Effector memory CD4-positive, alpha-beta T cell (primary cell): ENCODE measurements around the gene SRSF10.

Source experiments
- DNase-seq, 3 donors: peaks; one replicate each; pipeline ENCODE4 v3.0.0-alpha.2; 2020
- H3K27ac ChIP-seq: 2 replicates; pipeline ENCODE4 v1.7.0; 2013; ENCODE audit warnings: mild to moderate bottlenecking, low read length, moderate library complexity; ENCODE audit not compliant: insufficient read depth, poor library complexity, severe bottlenecking
- H3K27me3 ChIP-seq: replicated peaks from 2 replicates; pipeline ENCODE4 v1.7.0; 2013; ENCODE audit warnings: mild to moderate bottlenecking, low read length; ENCODE audit not compliant: insufficient read depth, control insufficient read depth, poor library complexity, severe bottlenecking
- H3K36me3 ChIP-seq: 2 replicates; pipeline ENCODE4 v1.7.0; 2013; ENCODE audit warnings: mild to moderate bottlenecking, low read length, moderate library complexity; ENCODE audit not compliant: control insufficient read depth, insufficient read depth
- H3K4me1 ChIP-seq: 2 replicates; pipeline ENCODE4 v1.7.0; 2013; ENCODE audit warnings: low read length, mild to moderate bottlenecking; ENCODE audit not compliant: control insufficient read depth, insufficient read depth, poor library complexity, severe bottlenecking
- H3K4me3 ChIP-seq: 2 replicates; pipeline ENCODE4 v1.7.0; 2013; ENCODE audit warnings: low read length, low read depth, mild to moderate bottlenecking; ENCODE audit not compliant: insufficient read depth, poor library complexity, severe bottlenecking
- H3K9me3 ChIP-seq: 2 replicates; pipeline ENCODE4 v1.7.0; 2013; ENCODE audit warnings: mild to moderate bottlenecking, low read length, moderate library complexity; ENCODE audit not compliant: control insufficient read depth
- total RNA-seq, 3 donors: gene quantifications; one replicate each; lab custom pipeline; 2026; lab: John Stamatoyannopoulos, UW

SRSF10 gene
- 293 to 401 (median 307) reads per million in 3 donors for total RNA-seq

DNA sequence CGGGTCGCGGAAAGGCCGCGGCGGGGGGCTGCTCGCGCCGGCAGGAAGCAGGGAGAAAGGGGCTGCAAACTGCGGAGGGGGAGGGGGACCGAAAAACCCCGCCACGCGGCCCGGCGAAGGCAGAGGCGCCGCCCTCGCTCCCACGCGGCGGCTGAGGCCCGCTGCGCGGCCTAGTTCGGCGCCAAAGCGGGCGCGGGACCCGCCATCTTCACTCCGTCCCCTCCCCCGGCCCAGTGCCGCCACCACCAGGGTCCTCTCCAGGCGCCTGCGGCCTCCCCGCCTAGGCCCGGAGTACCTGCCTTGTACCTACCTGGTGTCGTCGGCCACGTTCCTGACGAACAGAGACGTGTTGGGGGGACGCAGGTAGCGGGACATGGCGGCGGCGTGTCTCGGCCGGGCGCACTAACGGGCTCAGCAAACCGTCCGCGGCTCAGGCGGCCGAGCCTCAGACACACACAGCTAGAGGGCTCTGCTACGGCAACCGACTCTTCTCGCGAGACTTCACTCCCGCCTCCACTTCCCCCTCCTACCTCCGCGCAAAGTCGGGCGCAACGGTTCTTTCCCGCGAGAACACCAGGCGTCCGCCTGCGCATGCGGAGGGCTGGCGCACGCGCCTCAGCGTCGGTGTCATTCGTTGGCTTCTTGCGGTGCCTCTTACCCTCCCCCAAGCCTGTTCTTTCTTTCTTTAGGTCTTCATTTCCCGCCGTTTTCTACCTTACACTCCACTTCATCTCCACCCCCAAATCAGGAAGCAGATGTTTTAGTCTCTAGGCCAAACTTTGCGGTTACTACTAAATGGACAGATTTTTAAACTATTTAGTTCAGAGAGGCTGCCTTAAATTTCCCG lies at the start of gene SRSF10:
Gene SRSF10, minus strand, starts transcription at position 447 of the 847 bp plus-strand sequence. Its CDS starts 72 bp downstream, at position 375.
- Histone ChIP-seq H3K36me3 (peaks cover 5% of the 10 kb centered on the region), H3K4me1 (peaks cover 36% of the 10 kb centered on the region), H3K27ac (peak within 1 kb of the TSS; percentile 99), H3K27me3 (no peaks in the 10 kb centered on the region), H3K9me3 (no peaks in the 10 kb centered on the region), H3K4me3 (peak within 1 kb of the TSS; percentile 94)
- DNase-seq = peak; percentile 95 to 98 (median 96)

DNA sequence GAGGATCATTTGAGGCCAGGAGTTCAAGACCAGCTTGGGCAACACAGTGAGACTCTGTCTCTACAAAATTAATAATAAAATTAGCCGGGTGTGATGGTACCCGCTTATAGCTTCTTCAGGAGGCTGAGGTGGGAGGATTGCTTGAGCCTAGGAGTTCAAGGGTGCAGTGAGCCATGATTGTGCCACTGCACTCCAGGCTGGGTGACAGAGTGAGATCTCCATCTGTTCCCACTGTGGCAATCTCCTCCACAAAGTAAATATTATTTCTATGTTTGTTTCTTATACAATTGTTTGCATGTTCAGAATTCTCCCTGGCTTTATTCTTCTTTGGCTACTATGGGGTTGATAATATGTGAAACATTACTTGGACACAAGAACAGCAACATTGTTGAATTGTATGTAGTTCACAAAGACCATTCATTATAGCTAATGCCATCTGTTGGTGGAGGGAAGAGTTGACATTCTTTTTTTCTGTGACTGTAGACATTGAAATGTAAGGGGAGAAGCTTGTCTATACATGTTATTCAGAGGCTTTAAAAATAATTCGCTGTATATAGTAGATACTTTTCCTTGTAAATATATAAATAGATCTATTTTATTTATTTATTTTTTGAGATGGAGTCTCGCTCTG lies 47.8 kb upstream of the SRSF10 start:
- DNase-seq = no peak
- no peaks in the 10 kb centered on the region for H3K36me3 ChIP-seq
- H3K27ac ChIP-seq = no peak overlapping the region
- H3K9me3 ChIP-seq = no peaks in the 10 kb centered on the region
- H3K27me3 ChIP-seq = no peaks in the 10 kb centered on the region
- H3K4me3 ChIP-seq = no peak overlapping the region
- H3K4me1 ChIP-seq = no peaks in the 10 kb centered on the region

- Histone ChIP-seq H3K4me3 (no peak overlapping the region), H3K9me3 (no peaks in the 10 kb centered on the region), H3K27me3 (no peaks in the 10 kb centered on the region), H3K36me3 (no peaks in the 10 kb centered on the region), H3K4me1 (no peaks in the 10 kb centered on the region), H3K27ac (no peak overlapping the region)
- no peak for DNase-seq
These were observed 42.6 kb upstream of the SRSF10 start for GRCh38 chr1:24022581-24023361.

- no peak for DNase-seq
- Histone ChIP-seq H3K9me3 (no peaks in the 10 kb centered on the region), H3K27me3 (no peaks in the 10 kb centered on the region), H3K4me1 (no peaks in the 10 kb centered on the region), H3K36me3 (no peaks in the 10 kb centered on the region), H3K4me3 (no peak overlapping the region), H3K27ac (no peak overlapping the region)
These were observed 41.5 kb upstream of the SRSF10 start for GRCh38 chr1:24021403-24022266.

DNA sequence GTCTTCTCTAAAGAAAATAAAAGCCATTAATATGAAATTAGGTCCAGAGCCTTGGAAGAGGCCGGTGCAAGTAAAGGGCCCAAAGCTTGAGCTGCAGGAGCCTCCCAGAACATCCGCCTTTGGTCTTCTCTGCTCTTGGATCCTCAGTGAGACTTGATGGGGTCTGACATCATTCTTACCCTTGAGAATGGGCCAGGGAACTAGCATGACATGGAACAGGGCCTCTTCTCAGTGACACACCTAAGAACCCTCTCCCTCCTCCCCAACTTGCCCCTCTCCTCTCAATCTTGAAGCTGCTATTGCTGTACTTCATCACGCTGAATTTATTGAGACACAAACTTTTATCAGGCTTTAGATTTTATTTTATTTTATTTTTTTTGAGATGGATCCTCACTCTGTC lies 40.3 kb upstream of the SRSF10 start:
- Histone ChIP-seq H3K27ac (no peak overlapping the region), H3K27me3 (no peaks in the 10 kb centered on the region), H3K4me1 (no peaks in the 10 kb centered on the region), H3K9me3 (no peaks in the 10 kb centered on the region), H3K36me3 (no peaks in the 10 kb centered on the region), H3K4me3 (no peak overlapping the region)
- DNase-seq = no peak

GRCh38 chr1:24020025-24020424 lies 39.9 kb upstream of the SRSF10 start:
- Histone ChIP-seq H3K9me3 (no peaks in the 10 kb centered on the region), H3K4me1 (no peaks in the 10 kb centered on the region), H3K36me3 (no peaks in the 10 kb centered on the region), H3K4me3 (no peak overlapping the region), H3K27ac (no peak overlapping the region), H3K27me3 (no peaks in the 10 kb centered on the region)
- no peak for DNase-seq

DNA sequence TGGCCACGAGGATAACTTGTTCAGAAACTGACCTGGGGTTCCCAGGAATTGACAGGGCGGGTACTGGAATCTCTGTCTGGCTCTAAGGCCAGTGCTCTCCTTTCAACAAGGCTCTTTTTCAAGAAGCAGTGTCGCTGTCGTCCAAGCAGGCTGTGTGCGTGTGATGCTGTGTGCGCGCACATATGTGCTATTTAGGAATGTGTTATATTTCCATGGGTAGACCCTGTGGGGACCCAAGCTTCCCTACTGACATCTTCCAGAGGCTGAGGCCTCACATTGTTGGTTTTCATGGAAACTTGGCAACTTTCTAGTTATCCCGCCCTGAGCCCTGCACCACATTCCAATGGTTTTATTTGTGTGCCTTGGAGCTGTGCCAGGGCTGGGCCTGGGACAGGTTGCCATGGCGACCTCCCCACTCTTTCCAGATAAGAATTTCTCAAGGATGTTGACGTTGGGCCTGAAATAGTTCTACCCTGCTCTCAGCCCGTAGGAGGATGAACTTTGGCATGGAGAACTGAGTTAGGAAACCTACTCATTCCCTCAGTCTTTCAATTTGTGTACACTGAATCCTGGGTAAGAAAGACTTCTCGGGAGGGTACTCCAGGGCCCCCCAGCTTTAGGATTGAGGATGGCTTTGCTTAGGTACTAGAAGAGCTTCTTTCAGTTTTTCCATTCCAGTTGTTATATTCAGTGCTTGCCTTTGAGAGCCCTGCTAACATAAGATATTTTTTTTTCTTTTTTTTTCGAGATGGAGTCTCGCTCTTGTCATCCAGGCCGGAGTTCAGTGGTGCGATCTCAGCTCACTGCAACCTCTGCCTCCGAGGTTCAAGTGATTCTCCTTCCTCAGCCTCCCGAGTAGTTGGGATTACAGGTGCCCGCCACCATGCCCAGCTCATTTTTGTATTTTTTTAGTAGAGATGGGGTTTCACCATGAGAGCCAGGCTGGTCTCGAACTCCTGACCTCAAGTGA lies 38.8 kb upstream of the SRSF10 start:
- H3K36me3 ChIP-seq = no peaks in the 10 kb centered on the region
- no peaks in the 10 kb centered on the region for H3K4me1 ChIP-seq
- no peak overlapping the region for H3K27ac ChIP-seq
- H3K9me3 ChIP-seq = no peaks in the 10 kb centered on the region
- DNase-seq = no peak
- no peak overlapping the region for H3K4me3 ChIP-seq
- no peaks in the 10 kb centered on the region for H3K27me3 ChIP-seq

- no peak for DNase-seq
- no peaks in the 10 kb centered on the region for H3K4me1 ChIP-seq
- no peaks in the 10 kb centered on the region for H3K27me3 ChIP-seq
- H3K27ac ChIP-seq = no peak overlapping the region
- H3K4me3 ChIP-seq = no peak overlapping the region
- H3K36me3 ChIP-seq = no peaks in the 10 kb centered on the region
- H3K9me3 ChIP-seq = no peaks in the 10 kb centered on the region
These were observed 35.4 kb upstream of the SRSF10 start for GRCh38 chr1:24015221-24016210.
